HCT116 (cell line): ENCODE data around the gene HTR3B. TPM values are rescaled to one million over a fixed set of nuclear protein-coding genes. Genes with fewer than 3 reads are reported as not detected.
A peak's percentile ranks its signal among the peaks of the same experiment; 100 is the strongest.

Source experiments
- ATAC-seq: fragments of 200-7000 bp; cut with Tn5 transposase; 2 replicates; pipeline ENCODE4 v1.9.1; 2020; ENCODE audit warnings: mild to moderate bottlenecking, moderate library complexity
- BruUV-seq: library from RNA; stranded (reverse); fragments of 400-500 nt; replicated peaks from 2 replicates; lab custom pipeline; 2021; lab: Mats Ljungman, UMichigan
- CTCF ChIA-PET: fragments of 300-600 bp; sonication (Branson Sonifier 250); formaldehyde crosslinking; loops from one replicate; lab custom pipeline; 2021; ENCODE audit warnings: antibody characterized with exemption; lab: Charles Lee
- POLR2A ChIA-PET: fragments of 300-600, 350-600 bp; sonication (Branson Sonifier 250); formaldehyde crosslinking; loops from one replicate; lab custom pipeline; 2021; ENCODE audit warnings: antibody characterized with exemption; lab: Charles Lee
- RAD21 ChIA-PET, 2 experiments: fragments of 300-600 bp; sonication (Branson Sonifier 250); formaldehyde crosslinking; loops; one replicate each; lab custom pipeline; 2023; ENCODE audit warnings: low total read pairs in 2 of 2; ENCODE audit not compliant: uncharacterized antibody in 2 of 2, unreplicated experiment in 2 of 2, low non-redundant PET in 1 of 2; lab: Charles Lee
- DNase-seq: peaks from one replicate; pipeline ENCODE4 v3.0.0-alpha.2; 2010; ENCODE audit warnings: low read depth, low spot score
- H2AFZ ChIP-seq: fragments of 200-600 bp; shearing (Covaris generic), sonication (generic); 2 replicates; pipeline ENCODE4 v1.6.1; 2017; ENCODE audit warnings: low read depth, mixed run types, mixed read lengths, antibody characterized with exemption, low read length; ENCODE audit not compliant: poor library complexity, severe bottlenecking
- H3K27ac ChIP-seq: 2 replicates; pipeline ENCODE4 v1.5.1; 2012; ENCODE audit warnings: low read depth, low read length
- H3K27me3 ChIP-seq: fragments of 200-600 bp; sonication (generic); 2 replicates; pipeline ENCODE4 v1.6.1; 2016; ENCODE audit warnings: mixed run types, low read length, mixed read lengths; ENCODE audit not compliant: insufficient read depth
- H3K36me3 ChIP-seq, 2 experiments: fragments of 200-500 bp in 1 of 2; fragments of 200-600 bp in 1 of 2; sonication (Bioruptor generic) in 1 of 2; sonication (generic) in 1 of 2; 2 replicates each; pipeline versions ENCODE4 v1.5.1 to v1.6.1; 2014 to 2016; ENCODE audit warnings: low read length in 2 of 2, inconsistent platforms in 1 of 2, mixed read lengths in 1 of 2, mixed run types in 1 of 2; ENCODE audit not compliant: insufficient read depth in 2 of 2, control insufficient read depth in 1 of 2
- H3K4me1 ChIP-seq, 2 experiments: fragments of 200-600 bp in 1 of 2; sonication (generic) in 1 of 2; 2 replicates each; pipeline versions ENCODE4 v1.5.1 to v1.6.1; 2012 to 2017; ENCODE audit warnings: low read length in 2 of 2, inconsistent platforms in 1 of 2, mild to moderate bottlenecking in 1 of 2, mixed read lengths in 1 of 2, mixed run types in 1 of 2, moderate library complexity in 1 of 2; ENCODE audit not compliant: insufficient read depth in 2 of 2, control insufficient read depth in 1 of 2
- H3K4me2 ChIP-seq: fragments of 200-600 bp; sonication (generic); 2 replicates; pipeline ENCODE4 v1.6.1; 2017; ENCODE audit warnings: mixed run types, low read length, mixed read lengths
- H3K4me3 ChIP-seq, 2 experiments: fragments of 200-600 bp in 1 of 2; sonication (generic) in 1 of 2; replicated peaks in 1 of 2; 2 replicates each; pipeline ENCODE4 v1.5.1; 2011 to 2016; ENCODE audit warnings: low read length in 2 of 2, control low read depth in 1 of 2, low read depth in 1 of 2, mild to moderate bottlenecking in 1 of 2, mixed read lengths in 1 of 2, mixed run types in 1 of 2
- H3K79me2 ChIP-seq: fragments of 200-600 bp; sonication (generic); 2 replicates; pipeline ENCODE4 v1.6.1; 2017; ENCODE audit warnings: mild to moderate bottlenecking, mixed run types, low read length, moderate library complexity, mixed read lengths; ENCODE audit not compliant: insufficient read depth
- H3K9ac ChIP-seq: fragments of 200-600 bp; sonication (generic); 2 replicates; pipeline ENCODE4 v1.6.1; 2016; ENCODE audit warnings: low read length, mixed read lengths
- H3K9me2 ChIP-seq: fragments of 200-600 bp; sonication (generic), shearing (Covaris generic); 2 replicates; pipeline ENCODE4 v1.6.1; 2017; ENCODE audit warnings: mixed run types, mild to moderate bottlenecking, moderate library complexity; ENCODE audit not compliant: insufficient read depth
- H3K9me3 ChIP-seq, 2 experiments: fragments of 200-500 bp in 1 of 2; fragments of 200-600 bp in 1 of 2; sonication (Bioruptor generic) in 1 of 2; sonication (generic) in 1 of 2; 2 replicates each; pipeline ENCODE4 v1.6.1; 2014 to 2017; ENCODE audit warnings: low read length in 2 of 2, mixed read lengths in 2 of 2, inconsistent platforms in 1 of 2, low read depth in 1 of 2, mild to moderate bottlenecking in 1 of 2, mixed run types in 1 of 2, moderate library complexity in 1 of 2; ENCODE audit not compliant: control insufficient read depth in 1 of 2, insufficient read depth in 1 of 2
- H4K20me1 ChIP-seq: fragments of 200-600 bp; sonication (generic), shearing (Covaris generic); 2 replicates; pipeline ENCODE4 v1.6.1; 2017; ENCODE audit warnings: mixed run types, mild to moderate bottlenecking, moderate library complexity; ENCODE audit not compliant: insufficient read depth
- CBX3 ChIP-seq: IDR thresholded peaks from 2 replicates; pipeline ENCODE4 v1.6.1; 2012; ENCODE audit warnings: low read depth
- CEBPB ChIP-seq: IDR thresholded peaks from 2 replicates; pipeline ENCODE4 v1.6.1; 2012; ENCODE audit warnings: low read depth
- CTCF ChIP-seq, 3 experiments: fragments of 200-600 bp in 1 of 3; sonication (generic) in 1 of 3; IDR thresholded peaks in 2 of 3; conservative IDR thresholded peaks in 1 of 3; 2 replicates each; pipeline ENCODE4 v1.5.1; 2012 to 2017; ENCODE audit warnings: low read depth in 2 of 3, low read length in 2 of 3, antibody characterized with exemption in 1 of 3, borderline replicate concordance in 1 of 3, control low read depth in 1 of 3, mild to moderate bottlenecking in 1 of 3, mixed read lengths in 1 of 3, mixed run types in 1 of 3, moderate library complexity in 1 of 3; ENCODE audit not compliant: insufficient read depth in 1 of 3
- EGR1 ChIP-seq: IDR thresholded peaks from 2 replicates; pipeline ENCODE4 v1.6.1; 2012; ENCODE audit warnings: low read depth
- ELF1 ChIP-seq: IDR thresholded peaks from 2 replicates; pipeline ENCODE4 v1.6.1; 2012; ENCODE audit warnings: low read depth, borderline replicate concordance
- EZH2 ChIP-seq: fragments of 200-600 bp; sonication (generic); IDR thresholded peaks from 2 replicates; pipeline ENCODE4 v1.6.1; 2017; ENCODE audit warnings: antibody characterized with exemption, mixed run types
- EZH2phosphoT487 ChIP-seq: fragments of 200-600 bp; IDR thresholded peaks from 2 replicates; pipeline ENCODE4 v1.6.1; 2018; ENCODE audit warnings: antibody characterized with exemption, borderline replicate concordance
- FOSL1 ChIP-seq: IDR thresholded peaks from 2 replicates; pipeline ENCODE4 v1.6.1; 2012; ENCODE audit warnings: low read depth
- JUND ChIP-seq: IDR thresholded peaks from 2 replicates; pipeline ENCODE4 v1.6.1; 2012
- POLR2A ChIP-seq: IDR thresholded peaks from 2 replicates; pipeline ENCODE4 v1.7.0; 2011; ENCODE audit warnings: borderline replicate concordance; ENCODE audit not compliant: insufficient read depth, insufficient read length; ENCODE audit errors: extremely low read depth
- REST ChIP-seq: IDR thresholded peaks from 2 replicates; pipeline ENCODE4 v1.6.1; 2012; ENCODE audit warnings: low read depth
- SRF ChIP-seq: IDR thresholded peaks from 2 replicates; pipeline ENCODE4 v1.6.1; 2012; ENCODE audit warnings: low read depth
- ZFX ChIP-seq: fragments of 450-650 bp; IDR thresholded peaks from 2 replicates; pipeline ENCODE4 v1.6.1; 2017
- intact Hi-C: fragments of 100-400 bp; cut with micrococcal nuclease; formaldehyde crosslinking; loops from 2 replicates; pipeline ENCODE4 v1.10.0; 2022
- total RNA-seq: library from RNA; stranded (reverse); gene quantifications from one replicate; pipeline ENCODE4 v1.2.1, GENCODE V29; 2021; ENCODE audit not compliant: unreplicated experiment
- TF ChIP-seq, protein P1 (sequence below): IDR thresholded peaks from 2 replicates; pipeline ENCODE4 v1.6.1; 2011; ENCODE audit warnings: mild to moderate bottlenecking, low read length, moderate library complexity; ENCODE audit not compliant: insufficient replicate concordance; ENCODE audit errors: extremely low read depth

The HTR3B gene
- total RNA-seq, 1 experiment from 2014 or later, result not detected

DNA sequence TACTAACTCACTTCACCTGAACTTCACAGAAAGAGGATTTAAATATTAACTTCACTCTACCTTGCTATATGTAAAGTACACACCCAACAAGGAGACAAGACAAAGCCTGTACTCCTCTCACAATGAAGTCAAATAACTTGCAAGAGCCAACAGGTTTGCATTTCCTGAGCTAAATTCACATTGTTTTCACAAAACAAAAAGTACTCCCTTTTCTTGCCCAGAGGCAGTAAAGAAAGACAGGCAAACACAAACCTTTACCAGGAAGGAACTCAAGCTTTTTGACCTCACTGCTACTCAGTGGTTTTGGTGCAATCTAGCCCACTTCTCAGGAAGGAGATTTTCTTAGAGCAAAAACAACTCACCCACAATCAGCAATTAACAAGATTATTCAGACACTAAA, 44.9 kb upstream of the HTR3B start:
- peaks cover 64% of the 10 kb centered on the region for H3K79me2 ChIP-seq
- no peak overlapping the region for H2AFZ ChIP-seq
- no peaks in the 10 kb centered on the region for H3K36me3 ChIP-seq
- H3K27ac ChIP-seq, result no peak overlapping the region
- H3K4me1 ChIP-seq, result peaks cover 2 to 9% of the 10 kb centered on the region in 2 experiments; a peak in 3 of 4 replicates
- BruUV-seq, result no TSS peak
- H3K4me2 ChIP-seq, result no peak overlapping the region
- H3K9me3 ChIP-seq, result no peaks in the 10 kb centered on the region
- no peak overlapping the region for H3K4me3 ChIP-seq
- no peaks in the 10 kb centered on the region for H3K27me3 ChIP-seq
- no peaks in the 10 kb centered on the region for H3K9me2 ChIP-seq
- ChIA-PET CTCF (no interaction called here), POLR2A (no interaction called here), RAD21 (no interaction called here)
- no peak for TF ChIP-seq CEBPB
- no peak for TF ChIP-seq ELF1
- no peak for TF ChIP-seq FOSL1
- no peak for TF ChIP-seq EZH2
- no peak for TF ChIP-seq SRF
- TF ChIP-seq EGR1, result no peak
- intact Hi-C loops, result no loop called here
- no peak for DNase-seq
- H4K20me1 ChIP-seq, result no peaks in the 10 kb centered on the region
- ATAC-seq, result no peak
- no peak overlapping the region for H3K9ac ChIP-seq

- no peak for DNase-seq
- peaks cover 57% of the 10 kb centered on the region for H3K79me2 ChIP-seq
- ATAC-seq, result peak; percentile 59
- H3K27me3 ChIP-seq, result no peaks in the 10 kb centered on the region
- no peak overlapping the region for H3K9ac ChIP-seq
- BruUV-seq, result no TSS peak
- H4K20me1 ChIP-seq, result no peaks in the 10 kb centered on the region
- H3K4me3 ChIP-seq, result no peak overlapping the region
- H3K27ac ChIP-seq, result no peak overlapping the region
- CTCF ChIA-PET, result no interaction called here
- H3K36me3 ChIP-seq, result no peaks in the 10 kb centered on the region
- no peaks in the 10 kb centered on the region for H3K9me3 ChIP-seq
- no peak overlapping the region for H2AFZ ChIP-seq
- no peaks in the 10 kb centered on the region for H3K9me2 ChIP-seq
- TF ChIP-seq FOSL1 (no peak), JUND (no peak), SRF (no peak), POLR2A (no peak), EZH2 (no peak), REST (no peak), EZH2phosphoT487 (no peak), ELF1 (no peak), ZFX (no peak), CTCF (IDR thresholded peaks at IDR 0.05 in 2 of 3, conservative IDR thresholded peaks at IDR 0.05 in 1 of 3; ENCODE audit: borderline replicate concordance in 1 of 3, insufficient read depth in 1 of 3, low read depth in 2 of 3, low read length in 2 of 3) (no peak), CBX3 (no peak)
- TF ChIP-seq, protein P1, sequence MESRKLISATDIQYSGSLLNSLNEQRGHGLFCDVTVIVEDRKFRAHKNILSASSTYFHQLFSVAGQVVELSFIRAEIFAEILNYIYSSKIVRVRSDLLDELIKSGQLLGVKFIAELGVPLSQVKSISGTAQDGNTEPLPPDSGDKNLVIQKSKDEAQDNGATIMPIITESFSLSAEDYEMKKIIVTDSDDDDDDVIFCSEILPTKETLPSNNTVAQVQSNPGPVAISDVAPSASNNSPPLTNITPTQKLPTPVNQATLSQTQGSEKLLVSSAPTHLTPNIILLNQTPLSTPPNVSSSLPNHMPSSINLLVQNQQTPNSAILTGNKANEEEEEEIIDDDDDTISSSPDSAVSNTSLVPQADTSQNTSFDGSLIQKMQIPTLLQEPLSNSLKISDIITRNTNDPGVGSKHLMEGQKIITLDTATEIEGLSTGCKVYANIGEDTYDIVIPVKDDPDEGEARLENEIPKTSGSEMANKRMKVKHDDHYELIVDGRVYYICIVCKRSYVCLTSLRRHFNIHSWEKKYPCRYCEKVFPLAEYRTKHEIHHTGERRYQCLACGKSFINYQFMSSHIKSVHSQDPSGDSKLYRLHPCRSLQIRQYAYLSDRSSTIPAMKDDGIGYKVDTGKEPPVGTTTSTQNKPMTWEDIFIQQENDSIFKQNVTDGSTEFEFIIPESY, result no peak
- TF ChIP-seq, all 23 proteins: peak for 0
- RAD21 ChIA-PET, result no interaction called here
- Histone ChIP-seq H3K4me2 (peak overlapping the region; percentile 42), H3K4me1 (peaks cover 2 to 9% of the 10 kb centered on the region in 2 experiments; a peak in 3 of 4 replicates)
- POLR2A ChIA-PET, result no interaction called here
- intact Hi-C loops, result no loop called here
Observed at GRCh38 chr11:113862435-113862834, 42.2 kb upstream of the HTR3B start.
